HG03159 (cell line): Measurements from ENCODE around the gene ABCA7.
"Not testable (repeated sequence)": the region's sequence is repeated elsewhere in the genome, so short reads cannot be mapped to it uniquely, and the experiment has no call there.

Experiments
- ATAC-seq: cut with Tn5 transposase; IDR thresholded peaks from one replicate; pipeline ENCODE4 v1.9.1; 2021; ENCODE audit warnings: mild to moderate bottlenecking, moderate library complexity; ENCODE audit not compliant: unreplicated experiment

The ABCA7 gene

GRCh38 chr19:1104311-1105007 is 64.6 kb downstream of the ABCA7 start:
- ATAC-seq, result peak; percentile 38

GRCh38 chr19:1105008-1105872 is 65.3 kb downstream of the ABCA7 start:
- ATAC-seq, result no peak

- no peak for ATAC-seq
Measured at GRCh38 chr19:1105873-1106840, 66.2 kb downstream of the ABCA7 start.

GRCh38 chr19:1106841-1107660 is 67.1 kb downstream of the ABCA7 start:
- no peak for ATAC-seq

GRCh38 chr19:1107661-1108261 is 67.9 kb downstream of the ABCA7 start:
- no peak for ATAC-seq

- ATAC-seq, result no peak
Measured at GRCh38 chr19:1108291-1109031, 68.6 kb downstream of the ABCA7 start.

GRCh38 chr19:1109032-1109551 is 69.2 kb downstream of the ABCA7 start:
- no peak for ATAC-seq

GRCh38 chr19:1109697-1110671 is 70.1 kb downstream of the ABCA7 start:
- ATAC-seq, result no peak

- no peak for ATAC-seq
Measured at GRCh38 chr19:1110809-1111640, 71.1 kb downstream of the ABCA7 start.

GRCh38 chr19:1111641-1112267 is 71.8 kb downstream of the ABCA7 start:
- no peak for ATAC-seq

- no peak for ATAC-seq
Measured at GRCh38 chr19:1112268-1113029, 72.5 kb downstream of the ABCA7 start.

- peak; percentile 40 for ATAC-seq
Measured at GRCh38 chr19:1113030-1113985, 73.4 kb downstream of the ABCA7 start.

- ATAC-seq, result no peak
Measured at GRCh38 chr19:1113986-1114483, 74.1 kb downstream of the ABCA7 start.

GRCh38 chr19:1114728-1115127 is 74.8 kb downstream of the ABCA7 start:
- ATAC-seq, result not testable (repeated sequence)
